Measurements from ENCODE around the gene HMCES. TPM values are rescaled to one million over a fixed set of nuclear protein-coding genes. Genes with fewer than 3 reads are reported as not detected.
"Not testable (repeated sequence)": the region's sequence is repeated elsewhere in the genome, so short reads cannot be mapped to it uniquely, and the experiment has no call there.

HMCES gene
- polyA plus RNA-seq, 3 donors: 55.2 to 61.5 (median 56.9) TPM

DNA sequence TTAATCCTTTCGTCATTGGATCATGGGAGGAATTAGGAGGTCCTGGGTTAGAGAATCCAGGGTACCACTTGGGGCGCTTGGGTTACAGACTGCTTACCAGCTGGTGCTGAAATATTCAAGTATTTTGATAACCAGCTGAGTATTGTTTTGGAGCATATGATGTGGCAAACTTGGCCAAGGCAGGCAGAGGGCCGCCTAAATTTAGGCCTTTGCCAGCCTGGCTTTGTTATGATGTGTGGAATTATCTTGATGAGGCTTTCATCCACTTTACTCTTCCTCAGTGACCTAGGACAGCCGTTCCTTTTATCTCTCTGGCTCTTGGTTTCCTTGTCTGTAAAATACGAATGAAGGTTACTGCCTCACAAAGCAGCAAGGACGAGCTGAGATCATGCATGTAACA is 22.4 kb upstream of the HMCES start:
- DNase-seq (ENCODE audit: low read depth in 3 of 3, low spot score in 2 of 3): no peak

- DNase-seq (ENCODE audit: low read depth in 3 of 3, low spot score in 2 of 3): no peak
Observed at GRCh38 chr3:129257609-129258008, 21.1 kb upstream of the HMCES start.

- no peak for DNase-seq (ENCODE audit: low read depth in 3 of 3, low spot score in 2 of 3)
Observed at GRCh38 chr3:129259612-129260477, 18.8 kb upstream of the HMCES start.

GRCh38 chr3:129260606-129261005 is 18.1 kb upstream of the HMCES start:
- no peak for DNase-seq (ENCODE audit: low read depth in 3 of 3, low spot score in 2 of 3)

DNA sequence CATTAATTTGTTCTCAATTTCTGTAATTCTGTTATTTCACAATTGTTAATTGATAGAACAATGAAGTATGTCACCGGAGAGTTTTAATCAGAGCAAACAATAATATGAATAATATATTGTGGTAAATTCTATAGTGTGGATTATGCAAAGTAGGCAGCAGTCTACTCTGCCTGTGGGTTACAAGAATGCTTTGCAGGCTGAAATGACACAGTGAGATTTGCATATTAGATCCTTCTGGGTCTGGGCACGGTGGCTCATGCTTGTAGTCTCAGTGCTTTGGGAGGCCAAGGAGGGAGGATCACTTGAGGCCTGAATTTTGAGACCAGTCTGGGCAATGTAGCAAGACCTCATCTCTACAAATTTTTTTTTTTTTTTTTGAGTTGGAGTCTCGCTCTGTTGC is 16.8 kb upstream of the HMCES start:
- DNase-seq (ENCODE audit: low read depth in 3 of 3, low spot score in 2 of 3): no peak

DNA sequence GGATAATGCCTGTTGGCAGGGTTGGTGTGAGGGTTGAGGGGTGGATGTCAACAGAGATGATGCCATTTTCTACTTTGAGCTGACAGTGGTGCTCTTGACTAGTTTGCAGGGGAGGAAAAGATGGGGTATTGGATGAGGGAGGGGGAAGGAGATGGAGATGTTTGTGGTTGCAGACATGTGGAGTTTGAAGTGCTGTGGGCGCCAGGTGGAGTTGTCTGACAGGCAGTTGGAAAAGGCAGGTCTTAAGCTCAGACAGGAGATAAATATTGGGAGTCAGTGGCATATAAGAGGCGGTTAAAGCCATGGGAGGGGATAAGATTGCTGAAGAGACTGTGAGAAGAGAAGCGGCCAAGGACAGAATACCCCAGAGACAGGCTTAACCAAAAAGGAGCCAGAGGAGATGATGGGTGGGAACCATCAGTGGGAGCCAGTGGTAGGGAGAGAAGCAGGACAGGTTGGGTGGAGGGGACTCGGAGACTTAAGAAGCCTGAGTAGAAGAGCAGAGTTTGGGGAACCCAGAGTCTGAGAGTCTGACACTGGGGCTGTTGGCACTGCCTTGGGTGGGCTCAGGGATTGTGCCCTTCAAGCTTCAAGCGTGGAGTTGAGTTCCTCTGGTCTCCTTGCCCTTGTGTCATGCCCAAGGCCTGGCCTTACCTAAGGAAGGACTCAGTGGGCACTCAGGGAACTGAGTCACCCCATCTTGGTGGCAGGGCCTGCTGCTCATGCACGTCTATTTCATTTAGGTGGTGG is 15.3 kb upstream of the HMCES start:
- no peak for DNase-seq (ENCODE audit: low read depth in 3 of 3, low spot score in 2 of 3)

DNA sequence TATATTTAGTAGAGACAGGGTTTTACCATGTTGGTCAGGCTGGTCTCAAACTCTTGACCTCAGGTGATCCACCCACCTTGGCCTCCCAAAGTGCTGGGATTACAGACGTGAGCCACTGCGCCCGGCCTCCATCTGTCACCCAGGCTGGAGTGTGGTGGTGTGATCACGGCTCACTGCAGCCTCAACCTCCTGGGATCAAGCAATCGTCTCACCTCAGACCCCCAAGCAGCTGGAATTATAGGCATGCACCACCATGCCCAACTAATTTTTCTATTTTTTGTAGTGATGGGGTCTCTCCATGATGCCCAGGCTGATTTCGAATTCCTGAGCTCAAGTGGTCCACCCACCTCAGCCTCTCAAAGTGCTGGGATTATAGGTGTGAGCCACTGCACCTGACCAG is 13.7 kb upstream of the HMCES start:
- not testable (repeated sequence) for DNase-seq (ENCODE audit: low read depth in 3 of 3, low spot score in 2 of 3)

GRCh38 chr3:129266651-129267050 is 12.0 kb upstream of the HMCES start:
- DNase-seq (ENCODE audit: low read depth in 3 of 3, low spot score in 2 of 3): no peak

DNA sequence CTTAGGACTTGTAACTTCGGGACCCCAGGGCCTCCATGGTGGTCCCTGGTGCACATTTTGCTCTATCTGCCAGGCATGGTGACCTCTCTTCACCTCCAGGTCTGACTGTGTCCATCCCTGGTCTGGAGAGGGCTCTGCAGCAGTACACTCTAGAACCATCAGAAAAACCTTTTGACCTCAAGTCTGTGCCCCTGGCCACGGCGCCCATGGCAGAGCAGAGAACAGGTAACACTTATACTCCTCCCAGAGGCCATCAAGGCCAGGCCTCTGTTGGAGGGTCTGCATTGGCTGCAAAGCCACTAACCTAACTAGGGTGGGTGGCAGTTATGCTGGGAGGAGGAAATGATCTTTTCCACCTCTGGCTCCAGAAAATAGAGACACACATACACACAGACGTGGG is 10.3 kb upstream of the HMCES start:
- DNase-seq (ENCODE audit: low read depth in 3 of 3, low spot score in 2 of 3): no peak

DNA sequence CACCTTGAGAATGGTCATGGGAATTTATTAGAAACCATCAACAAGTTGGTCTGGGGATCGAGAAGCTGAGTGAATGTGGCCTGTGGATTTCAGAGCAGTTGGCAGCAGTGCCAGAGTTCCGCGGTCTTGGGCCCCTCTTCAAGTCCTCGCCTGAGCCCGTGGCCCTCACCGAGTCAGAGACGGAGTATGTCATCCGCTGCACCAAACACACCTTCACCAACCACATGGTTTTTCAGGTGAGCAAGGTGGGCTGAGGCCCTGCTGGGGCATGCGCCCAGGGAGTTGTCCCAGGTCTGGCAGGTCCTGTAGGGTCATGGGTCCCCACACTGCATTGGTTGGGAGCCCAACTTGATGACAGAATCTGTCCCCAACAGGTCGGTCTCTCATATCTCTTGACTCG is 7.0 kb upstream of the HMCES start:
- DNase-seq (ENCODE audit: low read depth in 3 of 3, low spot score in 2 of 3): no peak

DNA sequence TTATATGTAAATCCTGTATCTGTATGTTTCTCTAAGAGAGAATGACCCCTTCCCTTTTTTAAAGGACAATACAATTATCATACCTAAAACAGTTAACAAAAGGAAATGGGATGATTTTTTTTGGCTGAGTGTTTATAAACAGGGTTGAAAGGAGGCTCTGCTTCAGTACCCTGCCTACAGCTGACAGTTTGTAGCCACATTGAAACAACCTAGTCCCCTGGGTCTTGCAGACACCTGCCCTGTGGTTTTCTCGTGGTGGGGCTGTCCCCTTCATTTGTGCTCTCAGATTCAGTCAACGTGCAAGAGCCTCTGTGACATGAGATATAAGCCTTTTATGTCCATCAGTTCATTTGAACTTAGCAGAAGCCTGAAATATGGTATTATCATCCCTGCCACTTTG is 2.3 kb upstream of the HMCES start:
- no peak for DNase-seq (ENCODE audit: low read depth in 3 of 3, low spot score in 2 of 3)

DNA sequence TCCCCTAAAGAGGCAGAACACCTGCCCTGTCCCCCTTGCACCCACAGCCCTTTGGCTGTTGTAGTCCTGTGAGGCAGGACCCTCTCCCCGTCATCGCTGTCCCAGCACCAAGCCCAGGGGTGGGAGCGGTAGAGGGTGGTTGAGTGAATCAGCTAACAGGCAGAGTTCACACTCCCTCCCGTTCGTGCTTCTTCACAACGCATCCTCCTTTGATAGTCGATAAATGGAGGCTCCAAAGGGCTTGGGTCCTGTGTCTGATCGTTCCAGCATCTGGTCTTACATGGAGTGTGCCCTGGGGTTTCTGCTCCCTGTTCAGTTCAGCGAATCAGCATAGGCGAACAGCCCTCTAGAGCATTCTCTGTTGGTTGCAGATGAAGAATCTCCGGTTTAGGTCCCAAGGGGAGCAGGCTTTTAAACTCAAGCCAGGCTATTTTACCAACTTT is 820 bp upstream of the HMCES start:
- peak; percentile 0 to 10 (median 7) for DNase-seq (ENCODE audit: low read depth in 3 of 3, low spot score in 2 of 3)

- DNase-seq (ENCODE audit: low read depth in 3 of 3, low spot score in 2 of 3): peak; percentile 36 to 54 (median 47)
Observed at GRCh38 chr3:129278966-129279906, 566 bp downstream of the HMCES start.

GRCh38 chr3:129280183-129280582 is 1.5 kb downstream of the HMCES start:
- DNase-seq (ENCODE audit: low read depth in 3 of 3, low spot score in 2 of 3): no peak

DNA sequence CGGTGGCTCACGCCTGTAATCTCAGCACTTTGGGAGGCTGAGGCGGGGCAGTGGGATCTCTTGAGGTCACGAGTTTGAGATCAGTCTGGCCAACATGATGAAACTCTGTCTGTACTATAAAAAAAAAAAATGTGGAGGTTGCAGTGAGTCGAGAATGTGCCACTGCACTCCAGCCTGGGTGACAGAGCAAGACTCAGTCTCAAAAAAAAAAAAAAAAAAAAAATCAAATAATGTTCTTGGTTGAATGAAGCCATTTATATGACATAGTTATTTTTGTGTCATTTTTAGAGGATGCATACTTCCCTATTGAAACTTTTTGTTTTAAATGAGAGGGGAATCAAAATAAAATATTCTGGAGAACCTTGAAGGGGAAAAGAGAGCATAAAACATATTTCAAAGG is 3.1 kb downstream of the HMCES start:
- no peak for DNase-seq (ENCODE audit: low read depth in 3 of 3, low spot score in 2 of 3)

DNA sequence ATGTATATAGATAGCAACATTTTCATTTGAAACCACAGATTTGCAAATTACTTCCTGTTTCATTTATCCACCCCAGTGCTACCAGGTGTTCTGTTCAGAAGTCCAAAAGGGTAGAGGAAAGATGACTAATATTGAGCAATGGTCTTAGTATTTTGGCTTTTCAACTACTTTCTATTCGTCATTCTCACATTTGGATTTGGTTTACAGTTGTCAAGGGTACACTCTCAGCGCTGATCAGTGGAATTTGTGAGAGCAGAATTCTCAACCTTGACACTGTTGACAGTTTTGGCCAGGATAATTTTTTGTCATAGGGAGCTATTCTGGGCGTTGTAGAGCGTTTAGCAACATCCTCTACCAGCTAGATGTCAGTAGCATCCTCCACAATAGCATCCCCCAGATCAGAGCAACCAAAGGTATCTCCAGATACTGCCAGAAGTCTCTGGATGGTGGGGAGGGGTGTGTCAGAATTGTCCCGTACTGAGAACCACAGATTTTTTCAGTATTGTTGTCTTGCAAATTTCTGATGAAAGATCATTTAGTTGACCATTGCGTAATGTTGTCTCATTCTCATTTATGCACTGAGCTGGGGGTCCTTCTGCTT is 4.2 kb downstream of the HMCES start:
- no peak for DNase-seq (ENCODE audit: low read depth in 3 of 3, low spot score in 2 of 3)

DNA sequence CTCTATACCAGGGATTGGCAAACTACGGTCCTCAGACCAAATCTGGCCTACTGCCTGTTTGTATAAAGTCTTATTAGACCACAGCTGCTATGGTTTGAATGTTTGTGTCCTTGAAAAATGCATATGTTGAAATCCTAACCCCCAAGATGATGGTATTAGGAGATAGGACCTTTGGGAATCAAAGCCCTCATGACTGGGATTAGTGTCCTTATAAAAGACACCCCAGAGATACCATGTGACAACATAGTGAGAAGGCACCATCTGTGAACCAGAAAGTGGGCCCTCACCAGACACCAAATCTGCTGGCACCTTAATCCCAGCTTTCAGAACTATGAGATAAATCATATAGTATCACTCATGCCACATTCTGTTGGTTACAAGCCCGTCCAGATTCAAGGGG is 7.4 kb downstream of the HMCES start:
- no peak for DNase-seq (ENCODE audit: low read depth in 3 of 3, low spot score in 2 of 3)

DNA sequence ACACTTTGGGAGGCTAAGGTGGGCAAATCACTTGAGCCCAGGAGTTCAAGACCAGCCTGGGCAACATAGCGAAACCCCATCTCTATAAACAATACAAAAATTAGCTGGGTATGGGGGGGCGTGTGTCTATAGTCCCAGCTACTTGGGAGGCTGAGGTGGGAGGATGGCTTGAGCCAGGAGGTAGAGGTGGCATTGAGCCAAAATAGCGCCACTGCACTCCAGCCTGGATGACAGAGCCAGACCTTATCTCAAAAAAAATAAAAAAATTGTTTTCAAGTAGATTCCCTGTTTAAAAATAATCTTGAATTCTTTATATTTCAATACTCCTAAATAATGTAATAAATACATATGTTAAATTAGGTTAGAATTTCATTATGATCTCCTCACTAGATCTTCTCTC is 9.8 kb downstream of the HMCES start:
- DNase-seq (ENCODE audit: low read depth in 3 of 3, low spot score in 2 of 3): no peak

DNA sequence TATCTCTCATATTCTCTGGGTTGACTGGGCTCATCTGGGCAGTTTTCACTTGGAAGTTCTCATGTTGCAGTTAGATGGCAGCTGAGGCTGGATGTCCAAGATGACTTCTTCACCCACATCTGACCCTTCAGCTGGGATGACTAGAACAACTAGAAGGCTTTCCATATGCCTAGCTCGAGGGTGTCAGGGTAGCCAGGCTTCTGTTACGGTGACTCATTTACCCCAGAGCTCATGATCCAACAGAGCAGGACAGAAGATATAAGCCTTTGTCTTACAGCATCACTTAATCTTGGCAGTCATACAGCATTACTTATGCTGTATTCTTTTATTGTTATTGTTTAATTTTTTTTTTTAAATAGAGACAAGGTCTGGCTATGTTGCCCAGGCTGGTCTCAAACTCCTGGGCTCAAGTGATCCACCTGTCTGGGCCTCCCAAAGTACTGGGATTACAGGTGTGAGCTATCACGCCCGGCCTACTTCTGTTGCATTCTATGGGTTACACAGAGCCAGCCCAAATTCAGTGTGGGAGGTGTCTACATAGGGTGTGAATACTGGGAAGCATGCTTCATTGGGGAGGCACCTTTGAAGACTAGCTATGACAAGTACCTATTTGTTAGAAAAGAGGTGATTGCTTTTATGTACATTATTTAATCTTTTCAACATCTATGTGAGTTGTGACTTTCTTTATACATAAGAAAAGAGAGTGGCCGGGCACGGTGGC is 10.7 kb downstream of the HMCES start:
- no peak for DNase-seq (ENCODE audit: low read depth in 3 of 3, low spot score in 2 of 3)
